HG03521 (cell line): ENCODE measurements around the gene IL13RA1.
A peak's percentile ranks its signal among the peaks of the same experiment; 100 is the strongest.
"Not testable (repeated sequence)": the region's sequence is repeated elsewhere in the genome, so short reads cannot be mapped to it uniquely, and the experiment has no call there.

ENCODE experiments used
- ATAC-seq: cut with Tn5 transposase; IDR thresholded peaks from one replicate; pipeline ENCODE4 v1.9.1; 2021; ENCODE audit warnings: mild to moderate bottlenecking, moderate library complexity; ENCODE audit not compliant: unreplicated experiment

The IL13RA1 gene

DNA sequence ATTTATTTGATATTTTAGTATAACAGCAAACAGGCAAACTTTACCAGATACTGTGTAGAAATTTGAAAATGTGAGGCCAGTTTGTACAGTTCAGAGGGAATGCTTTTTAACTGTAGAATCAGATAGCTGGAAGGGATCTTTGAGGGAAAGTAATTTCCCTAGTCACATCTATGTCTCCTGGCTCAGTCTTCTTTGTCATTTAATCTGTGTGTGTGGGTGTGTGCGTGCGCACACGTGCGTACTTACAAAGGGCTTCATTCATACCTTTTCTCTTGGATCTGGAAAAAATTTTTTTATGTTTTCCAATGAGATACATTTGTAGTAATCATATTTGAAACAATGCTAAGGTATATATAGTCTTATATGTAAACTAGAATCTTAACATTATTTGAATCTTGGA is 44.6 kb downstream of the IL13RA1 start:
- no peak for ATAC-seq

DNA sequence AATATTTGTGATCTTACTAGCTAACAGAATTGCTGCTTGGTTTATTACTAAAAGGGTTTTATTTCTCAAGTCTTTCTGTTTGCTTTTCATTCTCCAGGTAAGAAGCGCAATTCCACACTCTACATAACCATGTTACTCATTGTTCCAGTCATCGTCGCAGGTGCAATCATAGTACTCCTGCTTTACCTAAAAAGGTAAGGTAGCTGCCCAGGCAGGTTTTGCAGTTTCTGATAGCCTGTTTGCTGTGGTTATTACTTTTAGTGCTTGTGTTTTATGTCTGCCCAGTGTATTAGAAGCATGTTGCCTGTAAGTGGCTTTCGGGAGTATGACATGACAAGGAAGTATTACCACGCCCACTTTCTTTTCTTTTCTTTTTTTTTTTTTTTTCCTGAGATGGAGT is 46.4 kb downstream of the IL13RA1 start:
- no peak for ATAC-seq

DNA sequence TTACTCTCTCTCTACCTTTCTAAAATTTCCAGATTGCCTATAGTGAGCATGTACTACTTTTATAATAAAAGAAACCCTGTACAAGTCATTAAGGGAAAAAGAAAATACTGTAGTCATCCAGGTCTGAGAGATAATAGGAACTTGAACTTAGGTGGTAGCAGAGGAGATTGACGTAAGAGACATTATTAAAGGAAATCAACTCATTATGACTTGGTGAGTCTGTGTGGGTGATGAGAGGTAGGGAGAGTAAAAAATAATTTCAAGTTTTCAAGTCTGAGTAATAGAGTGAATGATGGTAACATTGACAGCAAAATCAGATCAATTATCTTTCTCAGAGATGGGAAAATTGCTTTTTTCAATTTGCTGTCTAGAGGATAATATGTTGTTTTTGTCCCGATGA is 52.2 kb downstream of the IL13RA1 start:
- ATAC-seq, result no peak

DNA sequence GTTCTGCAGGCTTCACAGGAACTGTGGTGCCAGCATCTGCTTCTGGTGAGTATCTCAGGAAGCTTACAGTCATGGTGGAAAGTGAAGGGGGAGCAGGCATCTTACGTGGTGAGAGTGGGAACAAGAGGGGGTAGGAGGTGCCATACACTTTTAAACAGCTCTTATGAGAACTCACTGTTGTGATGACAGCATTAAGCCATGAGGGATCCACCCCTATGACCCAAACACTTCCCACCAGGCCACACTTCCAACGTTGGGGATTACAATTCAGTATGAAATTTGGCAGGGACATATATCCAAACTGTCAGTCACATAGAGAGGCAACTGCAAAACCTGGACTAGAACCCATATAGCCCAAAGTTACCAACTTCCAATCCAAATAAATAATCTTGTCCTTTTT is 53.1 kb downstream of the IL13RA1 start:
- no peak for ATAC-seq

DNA sequence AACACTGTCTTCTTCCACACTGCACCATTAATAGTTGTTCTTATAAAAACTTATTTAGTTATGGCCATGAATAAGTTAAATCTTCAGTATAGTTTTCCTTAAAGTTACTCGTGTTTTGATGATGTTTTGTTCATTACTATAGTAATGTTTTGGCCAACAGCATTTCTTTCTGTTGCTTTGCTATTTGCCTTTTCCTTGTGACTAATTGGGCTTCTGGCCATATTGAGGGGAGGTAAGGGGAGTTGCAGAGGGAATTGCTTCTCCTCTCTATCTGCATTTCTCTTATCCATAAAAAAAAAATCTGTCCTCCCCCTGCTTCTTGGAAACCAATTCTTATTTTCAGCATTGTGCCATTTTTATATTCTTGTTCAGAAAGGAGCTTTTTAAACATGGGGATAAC is 53.5 kb downstream of the IL13RA1 start:
- ATAC-seq, result no peak

DNA sequence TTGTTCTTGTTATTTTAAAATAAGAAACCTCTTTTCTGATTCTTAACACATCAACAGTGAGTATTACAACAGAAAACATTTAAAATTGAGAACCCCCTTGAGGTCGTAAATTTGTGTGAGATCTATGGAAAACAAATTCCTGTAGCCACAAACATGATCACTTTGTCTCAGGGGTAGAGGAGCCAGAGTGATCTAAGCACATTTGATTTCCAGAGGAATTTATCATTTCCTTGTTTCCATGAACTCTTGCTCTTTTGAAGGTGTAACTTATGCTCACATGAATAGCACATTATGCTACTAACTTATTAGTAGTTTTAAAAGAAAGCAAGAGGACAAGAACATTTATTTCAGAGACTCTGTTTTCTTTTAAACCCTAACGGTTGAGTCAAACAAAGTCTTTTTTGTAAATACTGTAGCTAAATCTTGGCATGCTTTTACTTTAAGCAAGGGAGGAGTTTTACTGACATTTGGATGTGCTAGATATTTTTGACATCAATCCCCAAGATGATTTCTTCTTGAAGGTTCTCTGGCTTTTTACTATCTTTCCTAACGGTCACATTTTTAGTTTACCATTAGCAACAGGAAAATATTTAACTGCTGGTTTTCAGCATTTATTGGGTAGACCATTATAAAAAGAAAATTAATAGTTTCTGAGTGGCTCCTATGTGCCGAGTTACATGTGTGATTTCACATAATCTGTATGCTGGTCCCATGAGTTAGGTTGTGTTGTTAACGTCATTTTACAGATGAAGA is 68.3 kb downstream of the IL13RA1 start:
- ATAC-seq, result no peak

DNA sequence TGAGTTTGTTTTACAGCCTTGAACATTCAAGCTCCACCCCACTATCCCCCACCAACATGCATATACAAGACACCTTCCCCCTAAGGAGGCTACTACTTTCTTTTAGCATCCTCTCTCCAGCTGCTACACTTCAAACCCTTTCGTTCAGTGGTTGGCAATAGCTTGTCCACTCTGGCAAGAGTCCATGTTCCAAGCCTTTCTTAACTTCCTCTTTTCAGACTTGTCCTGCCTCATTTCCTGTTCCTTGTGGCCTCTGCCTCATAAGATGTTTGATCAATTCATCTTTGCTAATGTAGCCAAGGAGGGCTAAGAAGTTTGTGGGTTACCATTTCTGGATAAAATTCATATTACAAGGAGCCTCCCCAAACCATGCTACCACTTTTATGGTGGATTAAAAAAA is 75.5 kb downstream of the IL13RA1 start:
- ATAC-seq, result no peak

DNA sequence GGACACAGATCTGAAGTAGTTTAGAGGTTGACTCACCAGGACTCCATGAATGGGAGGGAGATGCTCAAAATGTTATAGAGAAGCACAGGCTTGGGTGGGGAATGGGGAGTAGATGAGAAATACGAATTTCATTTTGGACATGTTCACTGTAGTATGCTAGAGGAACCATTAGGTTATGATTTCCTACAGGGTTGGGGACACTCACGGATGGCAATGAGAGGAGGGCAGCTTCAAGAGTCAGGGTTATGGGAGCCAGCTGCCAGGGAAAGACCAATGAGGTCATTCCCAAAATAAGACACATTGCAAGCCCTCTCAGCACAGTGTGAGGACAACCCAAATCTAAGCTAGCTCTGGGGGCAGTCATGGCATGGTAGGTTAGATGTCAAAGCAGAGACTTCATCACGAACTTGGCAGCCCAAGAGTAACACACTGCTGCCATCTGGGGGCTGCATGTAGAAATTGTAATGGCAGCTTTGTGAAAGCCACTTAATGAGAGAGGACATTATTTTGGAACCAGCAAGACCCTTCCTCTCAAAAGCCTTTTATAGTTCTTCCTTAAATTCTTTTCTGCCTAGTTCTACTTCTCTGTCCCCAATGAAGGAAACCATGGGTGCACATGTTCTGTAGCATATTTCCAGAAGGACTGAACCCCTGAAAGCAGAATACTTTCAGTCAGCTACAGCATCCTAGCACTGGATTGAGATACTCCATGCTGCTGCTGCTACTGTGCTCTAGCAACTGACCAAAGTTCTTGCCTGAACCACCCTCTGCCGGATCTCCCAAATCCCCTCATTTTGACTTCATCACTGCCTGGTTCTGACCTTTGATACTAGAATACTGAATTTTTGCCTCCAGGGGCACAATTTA is 80.0 kb downstream of the IL13RA1 start:
- ATAC-seq, result no peak

DNA sequence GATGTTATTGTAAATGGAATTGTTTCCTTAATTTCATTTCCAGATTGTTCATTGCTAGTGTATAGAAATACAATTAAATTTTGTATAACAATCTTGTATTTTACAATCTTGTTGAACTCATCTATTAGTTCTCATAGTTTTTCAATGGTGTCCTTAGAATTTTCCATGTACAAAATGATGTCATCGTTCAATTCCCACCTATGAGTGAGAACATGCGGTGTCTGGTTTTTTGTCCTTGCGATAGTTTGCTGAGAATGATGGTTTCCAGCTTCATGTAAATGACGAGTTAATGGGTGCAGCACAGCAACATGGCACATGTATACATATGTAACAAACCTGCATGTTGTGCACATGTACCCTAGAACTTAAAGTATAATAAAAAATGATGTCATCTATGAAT is 89.9 kb downstream of the IL13RA1 start:
- ATAC-seq, result not testable (repeated sequence)

DNA sequence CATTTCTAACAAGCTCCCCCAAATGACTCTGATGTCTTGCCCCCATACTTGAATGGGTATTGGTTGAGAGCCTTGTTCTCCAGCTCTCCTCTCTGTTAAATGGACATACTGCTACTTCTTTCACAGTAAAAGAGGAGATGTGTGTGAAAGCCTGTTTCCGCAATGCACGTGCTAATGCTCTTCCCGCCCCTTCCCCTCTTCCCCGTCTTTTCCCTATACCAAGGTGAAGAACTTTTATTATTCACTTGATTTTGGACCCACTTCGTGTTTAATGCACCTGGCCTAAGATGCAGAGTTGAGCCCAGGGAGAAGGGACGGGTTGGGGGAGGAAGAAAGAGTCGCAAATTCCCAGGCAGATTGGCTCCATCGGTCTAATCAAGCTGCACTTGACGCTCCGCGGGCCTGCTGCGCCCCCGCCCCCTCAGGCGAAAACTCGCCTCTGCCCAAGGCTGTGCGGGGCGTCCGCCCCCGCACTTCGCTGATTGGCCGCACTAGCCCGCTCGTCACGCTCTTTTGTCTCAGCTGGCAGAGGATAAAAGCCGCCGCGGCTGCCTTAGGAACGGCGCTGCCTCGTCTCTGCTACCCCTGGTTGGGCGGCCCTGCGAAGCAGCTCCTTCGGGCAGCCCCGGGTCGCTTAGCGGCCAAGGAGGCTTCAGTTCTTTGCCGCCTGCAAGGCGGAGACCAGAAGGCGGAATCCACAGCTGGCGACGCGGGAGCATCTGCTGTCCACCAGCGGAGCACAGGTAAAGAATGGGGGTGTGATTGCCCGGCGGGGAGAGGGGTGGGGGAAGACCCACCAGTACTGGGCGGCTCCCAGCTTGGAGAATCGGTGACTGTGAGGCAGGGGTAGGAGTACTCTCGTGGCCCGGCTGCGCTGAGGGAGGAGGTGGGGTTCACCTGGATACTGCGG is 96.1 kb downstream of the IL13RA1 start, which contains the start of gene ZCCHC12:
ZCCHC12 (plus strand) TSS at position 562 of the 910 bp plus-strand sequence. CDS start 1,421 bp downstream, outside the sequence.
- ATAC-seq, result no peak

DNA sequence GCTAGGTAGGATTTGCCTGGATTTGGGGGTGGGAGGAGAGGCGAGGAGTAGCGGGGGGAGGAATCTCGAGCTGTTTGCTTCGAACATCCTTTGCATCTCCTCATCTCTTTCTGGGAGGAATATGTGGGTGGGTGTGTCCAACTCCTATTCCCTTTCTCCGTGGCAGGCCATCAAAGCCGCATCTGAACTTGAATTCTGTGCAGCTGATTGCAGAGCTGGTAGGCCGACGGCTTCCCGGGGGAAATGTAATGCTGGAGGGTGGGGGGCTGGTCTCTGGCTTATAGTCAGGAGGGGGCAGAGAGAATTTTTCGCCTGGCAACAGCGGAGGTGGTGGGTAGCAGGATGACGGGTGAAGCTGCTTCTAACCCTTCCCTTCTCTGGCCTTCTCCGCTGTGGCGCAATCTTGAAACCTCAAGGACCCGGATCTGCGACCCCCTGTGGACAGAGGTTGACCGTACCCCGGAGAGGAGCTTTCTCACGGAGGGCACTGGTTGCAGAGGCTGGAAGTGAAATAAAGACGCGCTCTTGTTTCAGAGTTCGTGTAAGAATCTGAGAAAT is 96.8 kb downstream of the IL13RA1 start:
- ATAC-seq, result no peak

DNA sequence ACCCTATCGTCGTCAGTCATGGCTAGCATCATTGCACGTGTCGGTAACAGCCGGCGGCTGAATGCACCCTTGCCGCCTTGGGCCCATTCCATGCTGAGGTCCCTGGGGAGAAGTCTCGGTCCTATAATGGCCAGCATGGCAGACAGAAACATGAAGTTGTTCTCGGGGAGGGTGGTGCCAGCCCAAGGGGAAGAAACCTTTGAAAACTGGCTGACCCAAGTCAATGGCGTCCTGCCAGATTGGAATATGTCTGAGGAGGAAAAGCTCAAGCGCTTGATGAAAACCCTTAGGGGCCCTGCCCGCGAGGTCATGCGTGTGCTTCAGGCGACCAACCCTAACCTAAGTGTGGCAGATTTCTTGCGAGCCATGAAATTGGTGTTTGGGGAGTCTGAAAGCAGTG is 97.8 kb downstream of the IL13RA1 start:
- no peak for ATAC-seq

DNA sequence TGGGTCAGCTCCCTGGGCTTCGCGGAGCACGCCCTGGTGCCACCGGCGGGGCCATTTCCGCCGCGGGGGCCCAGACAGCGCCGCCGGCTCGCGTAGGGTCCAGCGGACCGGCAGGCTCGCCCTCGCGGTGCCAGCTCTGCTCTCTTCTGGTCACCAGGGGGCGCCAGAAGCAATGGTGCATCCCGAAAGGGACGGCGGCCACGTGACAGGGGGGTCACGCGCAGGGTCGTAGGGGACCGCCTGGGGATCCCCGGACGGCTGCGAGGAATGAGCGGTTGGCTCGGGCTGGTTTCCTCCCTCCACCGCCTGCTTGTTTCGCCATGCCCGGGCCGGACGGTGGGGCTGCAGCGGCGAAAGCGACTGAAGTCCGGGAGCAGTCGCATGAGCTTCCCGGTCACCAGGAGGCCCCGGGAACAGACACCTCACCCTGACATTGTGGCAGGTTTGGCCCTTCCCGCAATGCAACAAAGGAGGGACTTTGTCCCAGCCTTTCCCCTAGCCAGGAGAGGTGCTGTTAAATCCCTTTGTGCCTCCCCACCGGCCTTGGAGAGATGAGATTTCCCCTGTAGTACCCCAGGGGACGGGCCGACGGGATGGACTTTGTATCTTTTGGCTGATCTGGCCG is 112.0 kb downstream of the IL13RA1 start:
- peak; percentile 61 for ATAC-seq
